OCI-LY7 (cell line): ENCODE measurements around the gene SLC8A1.

Experiments
- CTCF ChIP-seq: fragments of 200-600 bp; sonication (generic); conservative IDR thresholded peaks from 2 replicates; pipeline ENCODE4 v1.5.1; 2014; ENCODE audit warnings: mild to moderate bottlenecking, antibody characterized with exemption, low read length, moderate library complexity, mixed read lengths
- EZH2phosphoT487 ChIP-seq: fragments of 200-600 bp; sonication (generic); IDR thresholded peaks from 2 replicates; pipeline ENCODE4 v1.6.1; 2018; ENCODE audit warnings: low read depth, borderline replicate concordance, mild to moderate bottlenecking, mixed run types, antibody characterized with exemption, low read length, moderate library complexity, mixed read lengths

GRCh38 chr2:40228310-40228709 lies 223.6 kb downstream of the SLC8A1 start:
- TF ChIP-seq CTCF (no peak), EZH2phosphoT487 (no peak)
